ELR (cell line): ENCODE results near the gene PDIA4.

Source experiments
- DNase-seq: peaks from one replicate; pipeline ENCODE4 v3.0.0-alpha.2; 2015; ENCODE audit warnings: low read depth

The PDIA4 gene

DNA sequence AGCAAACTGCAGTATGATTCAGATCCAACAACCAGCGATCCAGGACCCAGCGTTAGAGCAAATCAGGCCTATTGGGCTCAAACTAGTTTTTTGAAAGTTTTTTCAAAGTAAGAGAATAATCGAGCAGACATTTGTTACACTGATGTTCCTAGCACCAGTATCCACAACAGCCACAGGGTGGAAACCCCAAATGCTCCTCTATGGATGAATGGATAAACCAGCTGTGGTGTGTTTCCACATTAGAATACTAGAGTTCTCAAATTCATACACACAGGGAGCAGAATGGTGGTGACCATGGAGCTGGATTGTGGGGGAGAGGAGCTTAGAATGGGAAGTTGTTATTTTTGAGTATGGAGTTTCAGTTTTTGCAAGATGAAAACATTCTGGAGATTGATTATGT is 60.7 kb downstream of the PDIA4 start:
- DNase-seq, result no peak

DNA sequence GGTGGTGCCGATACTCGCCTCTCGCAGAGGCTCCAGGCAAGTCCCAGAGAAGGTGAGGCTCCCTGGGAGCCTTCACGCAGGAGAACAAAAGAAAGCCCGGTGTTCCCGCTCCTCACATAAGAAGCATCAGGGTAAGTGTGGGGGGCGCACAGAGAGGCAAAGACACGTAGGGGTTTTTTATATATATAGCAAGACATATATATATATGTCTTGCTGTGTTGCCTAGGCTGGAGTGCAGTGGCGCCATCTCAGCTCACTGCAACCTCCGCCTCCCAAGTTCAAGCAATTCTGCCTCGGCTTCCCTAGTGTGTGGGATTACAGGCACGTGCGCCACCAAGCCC is 61.3 kb downstream of the PDIA4 start:
- no peak for DNase-seq

DNA sequence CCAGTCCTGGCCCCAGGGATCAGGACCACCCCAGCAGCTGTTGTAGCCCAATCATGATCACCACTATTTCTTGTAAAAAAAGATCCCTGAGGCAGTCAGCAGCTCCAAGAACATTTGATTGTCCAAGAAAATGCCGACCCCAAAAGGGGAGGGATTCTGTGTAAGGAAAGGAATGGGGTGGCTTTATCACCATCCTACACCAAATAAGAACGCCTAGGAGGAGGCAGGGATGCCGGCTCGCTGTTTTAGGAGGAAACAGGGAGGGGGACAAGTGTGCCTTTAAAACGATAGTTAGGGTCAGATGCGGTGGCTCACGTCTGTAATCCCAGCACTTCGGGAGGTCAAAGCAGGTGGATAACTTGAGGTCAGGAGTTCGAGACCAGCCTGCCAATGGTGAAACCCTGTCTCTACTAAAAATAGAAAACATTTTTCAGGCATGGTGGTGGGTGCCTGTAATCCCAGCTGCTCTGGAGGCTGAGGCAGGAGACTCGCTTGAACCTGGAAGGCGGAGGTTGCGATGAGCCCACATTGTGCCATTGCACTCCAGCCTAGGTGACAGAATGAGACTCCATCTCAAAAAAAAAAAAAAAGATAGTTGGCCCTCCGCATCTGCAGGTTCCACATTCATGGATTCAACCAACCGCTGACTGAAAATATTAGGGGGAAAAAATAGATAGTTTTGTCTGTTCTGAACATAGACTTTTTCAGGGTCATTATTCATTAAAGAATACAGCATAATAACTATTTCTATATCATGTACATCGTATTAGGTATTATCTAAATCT is 63.6 kb downstream of the PDIA4 start:
- no peak for DNase-seq

DNA sequence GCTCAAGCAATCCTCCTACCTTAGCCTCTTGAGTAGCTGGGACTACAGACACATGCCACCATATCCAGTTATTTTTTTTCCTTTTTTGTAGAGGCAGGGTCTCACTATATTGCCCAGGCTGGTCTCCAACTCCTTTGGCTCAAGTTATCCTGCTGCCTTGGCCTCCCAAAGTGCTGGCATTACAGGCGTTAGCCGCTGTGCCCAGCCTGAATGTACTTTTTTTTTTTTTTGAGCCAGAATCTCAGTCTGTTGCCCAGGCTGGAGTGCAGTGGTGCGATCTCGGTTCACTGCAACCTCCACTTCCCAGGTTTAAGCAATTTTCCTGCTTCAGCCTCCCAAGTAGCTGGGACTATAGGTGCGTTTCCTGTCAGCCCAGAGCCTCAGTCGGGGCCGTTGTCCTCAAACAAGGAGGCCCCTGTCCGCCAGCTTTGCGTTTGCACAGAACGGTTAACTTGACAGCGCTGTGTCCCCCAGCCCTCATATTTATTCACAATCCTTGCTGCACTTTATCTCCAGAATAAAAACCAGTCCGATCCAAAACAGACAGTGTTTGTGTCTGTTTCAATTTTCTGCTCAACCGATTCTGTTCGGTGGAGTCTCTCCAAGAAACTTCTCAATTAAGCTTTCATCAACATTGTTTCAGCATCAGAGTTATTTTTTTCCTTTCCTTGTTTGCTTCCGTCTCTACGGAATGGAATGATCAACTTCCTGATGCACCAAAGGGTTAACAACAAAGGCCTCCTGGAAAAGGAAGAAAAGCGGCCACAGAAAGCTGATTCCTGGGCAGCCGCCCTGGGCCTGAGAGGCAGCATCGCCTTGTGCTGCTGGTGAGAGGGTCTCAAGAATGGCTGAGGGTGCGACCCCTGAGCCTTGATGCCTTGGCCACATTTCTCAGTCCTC is 64.5 kb downstream of the PDIA4 start:
- no peak for DNase-seq

DNA sequence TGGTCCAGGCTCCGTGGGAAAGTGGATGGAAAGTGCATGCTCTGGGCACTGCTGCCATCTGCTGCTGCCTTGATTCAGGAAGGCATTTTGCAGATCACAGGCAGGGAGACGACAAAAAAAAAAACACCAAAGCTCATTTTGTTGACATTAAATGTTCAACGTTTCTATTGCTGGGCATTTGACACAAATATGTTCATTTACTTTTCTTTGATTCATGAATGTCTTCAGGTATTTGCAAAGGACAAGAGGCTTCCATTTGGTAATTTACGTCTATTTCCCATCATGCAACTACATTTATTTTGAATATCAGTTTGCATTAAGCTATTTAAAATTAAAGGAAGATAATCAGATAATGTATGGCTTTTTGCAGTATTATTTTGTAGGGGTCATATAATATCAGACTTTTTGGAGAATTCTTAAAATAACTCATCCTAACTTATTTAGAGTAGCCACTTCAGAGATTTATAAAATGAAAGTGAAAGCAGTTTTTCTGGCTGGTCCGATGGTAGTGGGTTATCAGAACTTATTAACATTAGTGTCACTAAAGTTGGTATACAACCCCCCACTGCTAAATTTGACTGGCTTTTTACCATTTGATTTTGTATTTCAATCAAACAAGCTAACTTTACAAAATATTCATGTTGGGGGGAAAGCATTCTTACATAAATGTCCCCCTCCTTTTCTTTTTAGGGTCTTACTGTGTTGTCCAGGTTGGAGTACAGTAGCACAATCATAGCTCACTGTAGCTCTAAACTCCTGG is 65.3 kb downstream of the PDIA4 start:
- DNase-seq, result peak; percentile 64

DNA sequence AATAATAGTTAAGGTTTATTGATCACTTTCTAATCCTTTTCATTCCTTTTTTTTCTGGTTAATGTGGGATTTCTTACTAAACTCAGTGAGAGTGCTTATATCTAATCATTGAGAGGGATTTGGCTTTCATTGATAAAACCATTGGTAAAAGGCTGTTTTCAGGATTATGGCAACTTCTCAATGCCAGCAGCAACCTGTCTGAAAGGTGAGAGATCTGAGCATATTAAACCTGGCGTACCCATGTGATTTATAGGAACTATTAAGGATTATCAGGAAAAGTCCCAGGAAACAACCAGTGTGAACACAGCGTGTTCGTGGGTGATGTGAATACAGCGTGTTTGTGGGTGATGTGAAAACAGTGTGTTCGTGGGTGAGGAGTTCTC is 65.9 kb downstream of the PDIA4 start:
- DNase-seq, result no peak

DNA sequence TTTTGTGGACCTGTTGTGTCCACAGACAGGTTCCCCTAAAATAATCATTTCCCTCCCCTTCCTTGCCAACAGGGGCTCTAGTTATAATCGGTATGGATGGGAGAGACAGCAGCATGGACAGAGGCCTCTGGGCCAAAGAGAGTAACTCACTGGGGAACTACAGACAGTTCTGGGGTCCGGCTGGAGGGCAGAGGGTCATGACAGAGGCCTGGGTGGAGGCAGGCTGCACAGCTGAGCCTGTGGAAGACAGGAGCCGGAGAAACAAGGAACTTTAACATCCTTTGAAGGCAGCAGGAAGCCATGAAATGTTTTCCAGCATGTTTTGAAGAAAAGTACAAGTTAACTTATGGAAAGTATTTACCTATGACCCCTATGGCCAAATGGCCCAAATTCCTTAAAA is 68.6 kb downstream of the PDIA4 start:
- DNase-seq, result no peak

DNA sequence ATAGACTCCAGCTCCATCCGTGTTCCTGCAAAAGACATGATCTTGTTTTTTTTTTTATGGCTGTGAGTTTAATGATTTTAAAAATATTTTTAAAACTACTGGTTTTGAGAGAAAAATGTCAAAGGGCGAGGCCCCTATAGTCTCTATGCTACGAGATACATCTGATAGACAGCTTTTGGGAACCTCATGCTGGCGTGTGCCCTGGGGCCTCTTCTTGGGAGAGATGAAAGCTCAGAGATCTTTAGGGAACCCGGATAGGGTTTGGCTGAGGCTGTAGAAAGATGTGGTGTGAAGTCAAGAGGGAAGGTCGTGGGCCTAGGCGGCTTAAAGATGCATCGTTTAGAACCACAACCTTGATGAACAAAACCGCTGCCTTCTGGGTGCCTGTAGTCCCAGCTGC is 70.2 kb downstream of the PDIA4 start:
- no peak for DNase-seq

DNA sequence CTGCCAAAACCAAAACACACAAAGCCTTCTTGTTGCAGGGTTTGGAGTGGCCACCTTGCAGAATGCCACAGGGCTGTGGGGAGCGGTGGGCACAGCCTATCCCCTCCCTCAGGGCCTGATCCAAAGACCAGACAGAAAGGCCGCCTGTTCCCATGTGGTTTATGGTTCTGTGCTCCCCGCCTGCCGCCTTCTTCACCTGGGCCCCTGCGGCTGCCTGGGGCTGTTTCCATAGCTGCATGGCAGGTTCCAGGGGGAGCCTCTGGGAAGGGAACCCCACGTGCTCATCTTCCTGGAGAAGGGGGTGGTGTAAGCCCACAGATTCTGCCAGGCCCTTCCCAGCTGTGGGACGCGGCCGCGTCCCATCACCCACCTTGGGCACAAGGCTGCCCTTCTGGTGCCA is 73.5 kb downstream of the PDIA4 start:
- no peak for DNase-seq

DNA sequence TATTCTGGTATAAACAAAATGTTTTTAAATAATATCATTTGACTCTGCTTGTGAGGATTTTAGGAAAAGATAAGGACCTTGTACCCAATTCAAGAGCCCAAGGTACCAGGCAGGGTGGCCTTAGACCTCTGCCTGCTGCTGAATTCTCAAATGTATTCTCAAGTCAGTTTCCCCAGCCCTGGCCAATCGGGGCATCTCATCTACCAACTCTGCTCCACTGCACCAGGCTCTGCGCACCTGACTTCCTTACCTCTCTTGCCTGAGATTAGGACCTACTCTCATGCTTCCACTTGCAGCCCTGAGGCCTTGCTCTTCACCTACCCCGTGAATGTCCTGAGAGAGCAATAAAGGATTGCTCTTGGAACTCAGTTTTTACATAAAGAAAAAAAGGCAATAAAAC is 74.6 kb downstream of the PDIA4 start:
- DNase-seq, result no peak
